Activated naive CD4-positive, alpha-beta T cell treated with anti-CD3 and anti-CD28 coated beads, Interleukin-2, amount 10 ng/mL, durations not matched to agents 7 days and 5 days (primary cell): ENCODE data around the gene ATF3.

ENCODE experiments used
- CTCF ChIA-PET: fragments of 350-600 bp; sonication (Branson Sonifier 250); formaldehyde crosslinking; loops from one replicate; lab custom pipeline; 2021; ENCODE audit warnings: antibody characterized with exemption; lab: Charles Lee
- DNase-seq: peaks from one replicate; pipeline ENCODE4 v3.0.0-alpha.2; 2020
- H3K27ac Mint-ChIP-seq: one replicate; pipeline ENCODE4 v1.8.0; 2021; ENCODE audit warnings: mild to moderate bottlenecking, moderate library complexity, mixed read lengths
- H3K27me3 Mint-ChIP-seq: one replicate; pipeline ENCODE4 v1.8.0; 2021; ENCODE audit warnings: mild to moderate bottlenecking, mixed read lengths
- H3K36me3 Mint-ChIP-seq: one replicate; pipeline ENCODE4 v1.8.0; 2021; ENCODE audit warnings: mixed read lengths
- H3K4me1 Mint-ChIP-seq: one replicate; pipeline ENCODE4 v1.8.0; 2021; ENCODE audit warnings: mixed read lengths
- H3K4me3 Mint-ChIP-seq: one replicate; pipeline ENCODE4 v1.8.0; 2021; ENCODE audit warnings: mild to moderate bottlenecking, moderate library complexity, mixed read lengths
- H3K9me3 Mint-ChIP-seq: one replicate; pipeline ENCODE4 v1.8.0; 2021; ENCODE audit warnings: mixed read lengths

Gene ATF3

GRCh38 chr1:212581034-212581433 is 27.5 kb upstream of the ATF3 start:
- Mint-ChIP-seq H3K36me3 (no peaks in the 10 kb centered on the region), H3K4me1 (peaks cover 8% of the 10 kb centered on the region), H3K4me3 (no peak overlapping the region), H3K27ac (no peak overlapping the region), H3K9me3 (no peaks in the 10 kb centered on the region), H3K27me3 (peaks cover 46% of the 10 kb centered on the region)
- CTCF ChIA-PET, result interaction anchor here (1.3 kb wide), 1 partner anchor 28 kb away, joined by 3 read pairs; the partner anchor contains the start of gene ATF3
- no peak for DNase-seq

- Mint-ChIP-seq H3K4me3 (no peak overlapping the region), H3K27ac (no peak overlapping the region), H3K27me3 (peaks cover 52% of the 10 kb centered on the region), H3K9me3 (no peaks in the 10 kb centered on the region), H3K36me3 (no peaks in the 10 kb centered on the region), H3K4me1 (peaks cover 8% of the 10 kb centered on the region)
- DNase-seq, result no peak
- CTCF ChIA-PET, result interaction anchor here (1.3 kb wide), 1 partner anchor 105 kb away, joined by 3 read pairs; no protein-coding TSS in a partner anchor
Measured at GRCh38 chr1:212582291-212582690, 26.3 kb upstream of the ATF3 start.

- Mint-ChIP-seq H3K4me3 (no peak overlapping the region), H3K9me3 (no peaks in the 10 kb centered on the region), H3K27ac (no peak overlapping the region), H3K36me3 (no peaks in the 10 kb centered on the region), H3K27me3 (peaks cover 51% of the 10 kb centered on the region), H3K4me1 (peaks cover 8% of the 10 kb centered on the region)
- no peak for DNase-seq
- CTCF ChIA-PET, result interaction anchor here (1.3 kb wide), 1 partner anchor 106 kb away, joined by 3 read pairs; no protein-coding TSS in a partner anchor
Measured at GRCh38 chr1:212582808-212583615, 25.5 kb upstream of the ATF3 start.

- Mint-ChIP-seq H3K4me3 (no peak overlapping the region), H3K27ac (no peak overlapping the region), H3K36me3 (no peaks in the 10 kb centered on the region), H3K9me3 (no peaks in the 10 kb centered on the region), H3K4me1 (peaks cover 8% of the 10 kb centered on the region), H3K27me3 (peaks cover 55% of the 10 kb centered on the region)
- CTCF ChIA-PET, result no interaction called here
- DNase-seq, result no peak
Measured at GRCh38 chr1:212583643-212584042, 24.9 kb upstream of the ATF3 start.

DNA sequence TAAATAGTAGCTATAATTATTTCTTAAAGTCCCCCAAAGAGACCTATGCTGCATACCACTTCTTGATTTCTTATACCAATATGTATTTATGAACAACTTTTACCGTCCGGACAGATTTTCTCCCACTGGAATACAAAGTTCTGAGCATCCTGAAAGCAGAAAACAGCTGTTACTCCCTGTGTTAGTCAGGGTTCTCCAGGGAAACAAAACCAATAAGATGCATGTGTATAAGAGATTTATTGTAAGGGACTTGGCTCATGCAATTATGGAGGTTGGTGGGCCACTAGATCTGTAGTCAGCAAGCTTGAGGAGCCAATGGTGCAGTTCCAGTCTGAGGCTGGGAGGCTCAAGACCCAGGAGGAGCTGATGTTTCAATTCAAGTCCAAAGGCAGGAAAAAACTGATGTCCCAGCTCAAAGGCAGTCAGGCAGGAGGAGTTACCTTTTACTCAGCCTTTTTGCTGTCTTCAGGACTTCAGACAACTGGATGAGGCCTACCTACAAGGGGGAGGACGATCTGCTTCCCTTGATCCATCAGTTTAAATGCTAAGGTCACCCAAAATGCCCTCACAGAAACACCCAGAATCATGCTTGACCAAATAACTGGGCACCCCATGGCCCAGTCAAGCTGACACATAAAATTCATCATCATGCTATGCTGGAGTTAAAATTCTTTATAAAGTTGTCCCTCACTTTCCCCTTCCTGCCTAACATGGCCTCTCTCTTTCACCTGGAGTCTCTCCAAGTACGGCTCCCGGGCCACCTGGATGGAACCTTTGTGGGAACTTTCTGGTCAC is 24.3 kb upstream of the ATF3 start:
- no peak for DNase-seq
- no peak overlapping the region for H3K27ac Mint-ChIP-seq
- H3K27me3 Mint-ChIP-seq, result peaks cover 59% of the 10 kb centered on the region
- H3K4me1 Mint-ChIP-seq, result peaks cover 8% of the 10 kb centered on the region
- H3K36me3 Mint-ChIP-seq, result no peaks in the 10 kb centered on the region
- no peak overlapping the region for H3K4me3 Mint-ChIP-seq
- CTCF ChIA-PET, result no interaction called here
- H3K9me3 Mint-ChIP-seq, result no peaks in the 10 kb centered on the region

GRCh38 chr1:212585210-212585609 is 23.4 kb upstream of the ATF3 start:
- H3K27ac Mint-ChIP-seq, result no peak overlapping the region
- H3K4me3 Mint-ChIP-seq, result no peak overlapping the region
- DNase-seq, result no peak
- CTCF ChIA-PET, result no interaction called here
- no peaks in the 10 kb centered on the region for H3K9me3 Mint-ChIP-seq
- peaks cover 3% of the 10 kb centered on the region for H3K4me1 Mint-ChIP-seq
- H3K36me3 Mint-ChIP-seq, result no peaks in the 10 kb centered on the region
- peaks cover 63% of the 10 kb centered on the region for H3K27me3 Mint-ChIP-seq

DNA sequence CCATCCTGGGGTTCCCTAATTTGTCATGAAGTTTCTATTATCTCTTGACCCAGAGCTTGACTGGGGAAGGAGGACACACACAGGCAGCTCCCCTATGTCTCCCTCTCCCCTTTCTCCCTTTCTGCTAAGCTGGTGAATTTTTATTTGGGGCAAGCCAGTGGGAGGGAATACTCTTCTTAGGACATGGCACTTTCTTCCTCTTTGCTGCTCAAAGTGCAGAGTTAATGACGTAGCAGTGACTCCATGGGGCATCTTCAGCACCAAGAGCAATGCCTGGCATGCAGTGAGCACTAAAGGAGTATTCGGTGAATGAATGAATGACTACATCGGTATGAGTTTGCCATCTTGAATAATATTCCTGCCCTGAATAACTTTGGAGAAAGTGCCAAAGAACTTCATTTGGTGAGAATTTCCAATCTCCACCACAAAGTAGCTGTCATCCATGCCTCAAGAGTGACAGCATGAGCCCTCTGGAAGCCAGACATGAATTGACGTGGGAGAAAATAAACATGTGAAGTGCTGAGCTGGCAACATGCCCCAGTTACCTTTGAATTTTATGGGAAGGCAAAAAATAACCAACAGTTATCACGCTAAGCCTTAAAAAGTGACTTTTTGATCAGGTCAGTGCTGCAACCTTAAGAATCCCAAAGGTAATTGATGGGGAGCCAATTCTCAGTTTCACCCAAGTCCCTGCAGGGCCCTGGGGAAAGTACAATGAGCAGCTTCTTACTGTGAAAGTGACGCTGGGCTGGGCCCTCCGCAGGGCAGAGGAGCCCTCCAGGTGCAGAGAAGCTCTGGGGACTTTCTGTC is 22.1 kb upstream of the ATF3 start:
- no peaks in the 10 kb centered on the region for H3K4me1 Mint-ChIP-seq
- CTCF ChIA-PET, result no interaction called here
- peaks cover 71% of the 10 kb centered on the region for H3K27me3 Mint-ChIP-seq
- no peaks in the 10 kb centered on the region for H3K36me3 Mint-ChIP-seq
- no peak for DNase-seq
- H3K4me3 Mint-ChIP-seq, result no peak overlapping the region
- no peaks in the 10 kb centered on the region for H3K9me3 Mint-ChIP-seq
- H3K27ac Mint-ChIP-seq, result no peak overlapping the region

- CTCF ChIA-PET, result no interaction called here
- Mint-ChIP-seq H3K9me3 (no peaks in the 10 kb centered on the region), H3K36me3 (no peaks in the 10 kb centered on the region), H3K27me3 (peaks cover 71% of the 10 kb centered on the region), H3K4me3 (no peak overlapping the region), H3K27ac (no peak overlapping the region), H3K4me1 (no peaks in the 10 kb centered on the region)
- no peak for DNase-seq
Measured at GRCh38 chr1:212587016-212587887, 21.3 kb upstream of the ATF3 start.

DNA sequence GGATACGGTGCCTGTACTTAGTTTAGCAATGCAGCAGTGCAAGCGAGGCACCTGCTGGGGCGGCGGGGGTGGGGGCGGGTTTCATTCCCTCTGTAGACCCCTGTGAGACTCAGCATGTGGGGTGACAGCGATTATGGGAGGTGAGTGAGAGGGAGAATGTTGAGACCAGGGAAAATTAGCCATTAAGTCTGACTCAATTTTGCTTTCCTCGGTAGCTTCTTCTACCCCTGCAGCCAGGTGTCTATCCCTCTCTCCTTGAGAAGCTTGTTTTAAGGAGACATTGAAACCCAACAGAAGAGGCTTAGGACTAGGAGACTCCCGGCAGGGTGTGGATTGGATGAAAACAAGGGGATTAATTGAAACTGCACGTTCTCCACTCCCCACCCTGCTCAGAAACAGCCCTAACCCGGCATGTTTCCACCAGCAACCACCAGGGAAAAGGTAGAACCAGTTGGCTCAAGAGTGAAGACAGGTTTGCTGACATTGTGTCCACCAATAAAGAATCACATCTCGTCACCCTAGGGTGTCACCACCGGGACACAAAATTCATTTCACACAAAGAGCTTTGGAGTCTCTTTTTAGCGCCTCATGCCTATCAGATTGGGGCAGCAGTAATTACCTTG is 20.6 kb upstream of the ATF3 start:
- no peak for DNase-seq
- Mint-ChIP-seq H3K27ac (no peak overlapping the region), H3K4me3 (no peak overlapping the region), H3K9me3 (no peaks in the 10 kb centered on the region), H3K4me1 (no peaks in the 10 kb centered on the region), H3K36me3 (no peaks in the 10 kb centered on the region), H3K27me3 (peaks cover 64% of the 10 kb centered on the region)
- CTCF ChIA-PET, result interaction anchor here (1.0 kb wide), 1 partner anchor 29 kb away, joined by 3 read pairs; no protein-coding TSS in a partner anchor

GRCh38 chr1:212589446-212589845 is 19.1 kb upstream of the ATF3 start:
- H3K27me3 Mint-ChIP-seq, result peaks cover 55% of the 10 kb centered on the region
- no peak overlapping the region for H3K27ac Mint-ChIP-seq
- H3K9me3 Mint-ChIP-seq, result no peaks in the 10 kb centered on the region
- DNase-seq, result no peak
- H3K36me3 Mint-ChIP-seq, result no peaks in the 10 kb centered on the region
- H3K4me1 Mint-ChIP-seq, result peaks cover 3% of the 10 kb centered on the region
- no peak overlapping the region for H3K4me3 Mint-ChIP-seq
- CTCF ChIA-PET, result interaction anchor here (1.0 kb wide), 1 partner anchor 111 kb away, joined by 4 read pairs; no protein-coding TSS in a partner anchor

GRCh38 chr1:212591922-212592321 is 16.6 kb upstream of the ATF3 start:
- Mint-ChIP-seq H3K27me3 (peaks cover 30% of the 10 kb centered on the region), H3K4me1 (peaks cover 23% of the 10 kb centered on the region), H3K9me3 (no peaks in the 10 kb centered on the region), H3K36me3 (no peaks in the 10 kb centered on the region), H3K27ac (no peak overlapping the region), H3K4me3 (no peak overlapping the region)
- no peak for DNase-seq
- CTCF ChIA-PET, result interaction anchor here (1.2 kb wide), 1 partner anchor 16 kb away, joined by 3 read pairs; no protein-coding TSS in a partner anchor

GRCh38 chr1:212593821-212594251 is 14.7 kb upstream of the ATF3 start:
- no peak overlapping the region for H3K4me3 Mint-ChIP-seq
- H3K4me1 Mint-ChIP-seq, result peaks cover 31% of the 10 kb centered on the region
- CTCF ChIA-PET, result interaction anchor here (0.7 to 1.5 kb wide), 3 partner anchors 113 to 229 kb away, joined by 3 to 4 read pairs (median 3); no protein-coding TSS in a partner anchor
- no peaks in the 10 kb centered on the region for H3K9me3 Mint-ChIP-seq
- peak overlapping the region; percentile 67 for H3K27ac Mint-ChIP-seq
- no peaks in the 10 kb centered on the region for H3K36me3 Mint-ChIP-seq
- H3K27me3 Mint-ChIP-seq, result peaks cover 18% of the 10 kb centered on the region
- no peak for DNase-seq
